ENCODE measurements around the gene CDHR2.

Gene CDHR2

DNA sequence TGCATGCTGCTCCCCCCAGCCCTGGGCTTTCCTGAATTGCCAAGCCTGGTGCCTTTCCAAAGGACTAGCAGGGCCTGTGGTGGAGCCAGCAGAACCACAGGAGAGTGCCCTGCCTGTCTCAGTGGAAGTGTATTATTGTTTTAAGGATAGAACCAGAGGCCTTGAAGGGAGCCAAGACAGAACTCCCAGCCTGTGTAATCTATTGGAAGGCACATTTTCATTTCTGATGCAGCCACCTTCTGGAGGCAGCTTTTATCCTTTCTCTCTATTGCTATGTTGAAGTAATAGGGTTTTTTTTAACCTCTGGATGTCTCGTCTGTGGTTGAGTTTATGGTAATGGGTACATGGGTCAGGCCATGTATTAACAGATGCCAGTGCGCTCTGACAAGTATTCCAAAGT, 41.2 kb upstream of the CDHR2 start:
- Histone ChIP-seq H2BK5ac (ENCODE audit: low read depth, low read length, poor library complexity) (no peak overlapping the region), H3K9me3 (ENCODE audit: insufficient read depth, low read depth, low read length) (no peaks in the 10 kb centered on the region), H3K36me3 (ENCODE audit: control insufficient read depth in 1 of 2, insufficient read depth in 2 of 2, low read length in 2 of 2) (peaks cover 23 to 38% of the 10 kb centered on the region in 2 experiments), H4K12ac (ENCODE audit: low read depth, low read length) (no peak overlapping the region), H3K4me1 (ENCODE audit: control insufficient read depth in 1 of 2, insufficient read depth in 2 of 2, low read length in 2 of 2) (no peaks in the 10 kb centered on the region), H3K79me2 (ENCODE audit: control insufficient read depth, insufficient read depth, low read length, poor library complexity) (no peaks in the 10 kb centered on the region), H3K27me3 (ENCODE audit: insufficient read depth, low read length) (no peaks in the 10 kb centered on the region), H2BK120ac (ENCODE audit: insufficient read depth, low read length, poor library complexity) (no peak overlapping the region), H2AK5ac (ENCODE audit: low read length) (no peak overlapping the region), H3K4ac (ENCODE audit: low read depth, low read length) (no peak overlapping the region), H4K91ac (ENCODE audit: low read depth, low read length) (no peak overlapping the region), H3K14ac (ENCODE audit: low read length) (no peak overlapping the region), H3K79me1 (ENCODE audit: low read length) (no peaks in the 10 kb centered on the region), H3K23ac (ENCODE audit: low read length) (no peak overlapping the region), H3K18ac (ENCODE audit: low read length) (no peak overlapping the region), H2BK12ac (ENCODE audit: low read length) (no peak overlapping the region), H3K4me3 (ENCODE audit: low read depth, low read length) (no peak overlapping the region), H3K9ac (ENCODE audit: low read length) (no peak overlapping the region), H4K8ac (ENCODE audit: low read depth, low read length) (no peak overlapping the region), H3K4me2 (ENCODE audit: low read length) (no peak overlapping the region), H3K27ac (ENCODE audit: low read depth, low read length) (no peak overlapping the region), H2AFZ (ENCODE audit: insufficient read depth, low read length, poor library complexity) (no peak overlapping the region)
- no CpG with 5 or more reads among the region's 2 CpGs for WGBS (ENCODE audit: extremely low coverage, insufficient coverage, insufficient read length)
- no peak for DNase-seq

DNA sequence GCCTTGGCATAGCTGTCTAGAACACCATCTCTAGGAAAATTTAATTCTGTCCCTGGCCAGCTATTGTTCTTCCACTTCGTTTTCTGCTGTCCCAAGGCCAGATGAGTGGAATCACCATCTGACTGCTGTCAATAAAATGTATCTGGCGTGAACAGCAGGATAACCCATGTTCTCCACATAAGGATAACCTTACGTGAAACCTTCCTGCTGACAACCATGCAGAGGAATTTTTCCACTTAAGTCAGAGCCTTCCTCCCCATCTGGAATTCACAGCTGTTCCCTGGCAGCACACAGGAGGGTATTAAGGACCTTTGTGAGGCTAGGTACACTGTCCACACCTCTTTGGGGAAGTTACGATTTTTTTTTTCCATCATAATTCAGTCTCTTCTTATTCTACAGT, 40.5 kb upstream of the CDHR2 start:
- H3K9me3 ChIP-seq (ENCODE audit: insufficient read depth, low read depth, low read length), result no peaks in the 10 kb centered on the region
- no peak overlapping the region for H2AK5ac ChIP-seq (ENCODE audit: low read length)
- no peak overlapping the region for H3K4me3 ChIP-seq (ENCODE audit: low read depth, low read length)
- H3K23ac ChIP-seq (ENCODE audit: low read length), result no peak overlapping the region
- H4K12ac ChIP-seq (ENCODE audit: low read depth, low read length), result no peak overlapping the region
- H3K9ac ChIP-seq (ENCODE audit: low read length), result no peak overlapping the region
- no peak overlapping the region for H3K4ac ChIP-seq (ENCODE audit: low read depth, low read length)
- no peak overlapping the region for H2BK12ac ChIP-seq (ENCODE audit: low read length)
- H3K18ac ChIP-seq (ENCODE audit: low read length), result no peak overlapping the region
- H3K79me1 ChIP-seq (ENCODE audit: low read length), result no peaks in the 10 kb centered on the region
- H3K36me3 ChIP-seq (ENCODE audit: control insufficient read depth in 1 of 2, insufficient read depth in 2 of 2, low read length in 2 of 2), result peaks cover 20 to 38% of the 10 kb centered on the region in 2 experiments
- H2BK5ac ChIP-seq (ENCODE audit: low read depth, low read length, poor library complexity), result no peak overlapping the region
- H3K79me2 ChIP-seq (ENCODE audit: control insufficient read depth, insufficient read depth, low read length, poor library complexity), result no peaks in the 10 kb centered on the region
- no peak for DNase-seq
- no peaks in the 10 kb centered on the region for H3K4me1 ChIP-seq (ENCODE audit: control insufficient read depth in 1 of 2, insufficient read depth in 2 of 2, low read length in 2 of 2)
- no peak overlapping the region for H3K4me2 ChIP-seq (ENCODE audit: low read length)
- H2AFZ ChIP-seq (ENCODE audit: insufficient read depth, low read length, poor library complexity), result no peak overlapping the region
- no peaks in the 10 kb centered on the region for H3K27me3 ChIP-seq (ENCODE audit: insufficient read depth, low read length)
- H4K91ac ChIP-seq (ENCODE audit: low read depth, low read length), result no peak overlapping the region
- H3K27ac ChIP-seq (ENCODE audit: low read depth, low read length), result no peak overlapping the region
- no peak overlapping the region for H2BK120ac ChIP-seq (ENCODE audit: insufficient read depth, low read length, poor library complexity)
- no CpG with 5 or more reads among the region's 4 CpGs for WGBS (ENCODE audit: extremely low coverage, insufficient coverage, insufficient read length)
- H4K8ac ChIP-seq (ENCODE audit: low read depth, low read length), result no peak overlapping the region
- H3K14ac ChIP-seq (ENCODE audit: low read length), result no peak overlapping the region

GRCh38 chr5:176513788-176514187, 35.4 kb upstream of the CDHR2 start:
- H3K9ac ChIP-seq (ENCODE audit: low read length), result no peak overlapping the region
- H3K4me3 ChIP-seq (ENCODE audit: low read depth, low read length), result no peak overlapping the region

GRCh38 chr5:176514244-176514950, 34.7 kb upstream of the CDHR2 start:
- no peak overlapping the region for H4K91ac ChIP-seq (ENCODE audit: low read depth, low read length)
- no peak overlapping the region for H2BK5ac ChIP-seq (ENCODE audit: low read depth, low read length, poor library complexity)
- no peak overlapping the region for H2BK12ac ChIP-seq (ENCODE audit: low read length)
- no CpG with 5 or more reads among the region's 11 CpGs for WGBS (ENCODE audit: extremely low coverage, insufficient coverage, insufficient read length)
- H3K36me3 ChIP-seq (ENCODE audit: control insufficient read depth in 1 of 2, insufficient read depth in 2 of 2, low read length in 2 of 2), result peaks cover 0 to under 1% of the 10 kb centered on the region in 2 experiments
- no peak overlapping the region for H3K27ac ChIP-seq (ENCODE audit: low read depth, low read length)
- no peaks in the 10 kb centered on the region for H3K79me2 ChIP-seq (ENCODE audit: control insufficient read depth, insufficient read depth, low read length, poor library complexity)
- no peak overlapping the region for H3K23ac ChIP-seq (ENCODE audit: low read length)
- no peaks in the 10 kb centered on the region for H3K9me3 ChIP-seq (ENCODE audit: insufficient read depth, low read depth, low read length)
- H3K14ac ChIP-seq (ENCODE audit: low read length), result no peak overlapping the region
- no peak overlapping the region for H2AK5ac ChIP-seq (ENCODE audit: low read length)
- no peak overlapping the region for H3K4me2 ChIP-seq (ENCODE audit: low read length)
- DNase-seq, result peak in 1 of 2 donors; percentile 50
- no peaks in the 10 kb centered on the region for H3K27me3 ChIP-seq (ENCODE audit: insufficient read depth, low read length)
- no peak overlapping the region for H4K12ac ChIP-seq (ENCODE audit: low read depth, low read length)
- no peak overlapping the region for H3K18ac ChIP-seq (ENCODE audit: low read length)
- no peak overlapping the region for H4K8ac ChIP-seq (ENCODE audit: low read depth, low read length)
- H3K9ac ChIP-seq (ENCODE audit: low read length), result no peak overlapping the region
- H2BK120ac ChIP-seq (ENCODE audit: insufficient read depth, low read length, poor library complexity), result no peak overlapping the region
- H3K4me3 ChIP-seq (ENCODE audit: low read depth, low read length), result no peak overlapping the region
- H3K79me1 ChIP-seq (ENCODE audit: low read length), result peaks cover 2% of the 10 kb centered on the region
- H2AFZ ChIP-seq (ENCODE audit: insufficient read depth, low read length, poor library complexity), result no peak overlapping the region
- H3K4ac ChIP-seq (ENCODE audit: low read depth, low read length), result no peak overlapping the region
- H3K4me1 ChIP-seq (ENCODE audit: control insufficient read depth in 1 of 2, insufficient read depth in 2 of 2, low read length in 2 of 2), result peaks cover 0 to 1% of the 10 kb centered on the region in 2 experiments

More at GRCh38 chr5:176513788-176514187, 35.4 kb upstream of the CDHR2 start:
- WGBS (ENCODE audit: extremely low coverage, insufficient coverage, insufficient read length), result no CpG with 5 or more reads among the region's 12 CpGs
- Histone ChIP-seq H2AK5ac (ENCODE audit: low read length) (no peak overlapping the region), H3K14ac (ENCODE audit: low read length) (no peak overlapping the region), H4K91ac (ENCODE audit: low read depth, low read length) (no peak overlapping the region), H3K27ac (ENCODE audit: low read depth, low read length) (no peak overlapping the region), H3K4ac (ENCODE audit: low read depth, low read length) (no peak overlapping the region), H3K79me1 (ENCODE audit: low read length) (peaks cover 2% of the 10 kb centered on the region), H3K9me3 (ENCODE audit: insufficient read depth, low read depth, low read length) (no peaks in the 10 kb centered on the region), H4K12ac (ENCODE audit: low read depth, low read length) (no peak overlapping the region), H2AFZ (ENCODE audit: insufficient read depth, low read length, poor library complexity) (no peak overlapping the region), H3K18ac (ENCODE audit: low read length) (no peak overlapping the region), H2BK120ac (ENCODE audit: insufficient read depth, low read length, poor library complexity) (no peak overlapping the region), H3K36me3 (ENCODE audit: control insufficient read depth in 1 of 2, insufficient read depth in 2 of 2, low read length in 2 of 2) (peaks cover 2 to 6% of the 10 kb centered on the region in 2 experiments), H3K23ac (ENCODE audit: low read length) (no peak overlapping the region), H3K79me2 (ENCODE audit: control insufficient read depth, insufficient read depth, low read length, poor library complexity) (no peaks in the 10 kb centered on the region), H3K4me1 (ENCODE audit: control insufficient read depth in 1 of 2, insufficient read depth in 2 of 2, low read length in 2 of 2) (peaks cover 0 to 1% of the 10 kb centered on the region in 2 experiments), H2BK12ac (ENCODE audit: low read length) (no peak overlapping the region), H3K27me3 (ENCODE audit: insufficient read depth, low read length) (no peaks in the 10 kb centered on the region), H2BK5ac (ENCODE audit: low read depth, low read length, poor library complexity) (no peak overlapping the region), H4K8ac (ENCODE audit: low read depth, low read length) (no peak overlapping the region), H3K4me2 (ENCODE audit: low read length) (no peak overlapping the region)
- no peak for DNase-seq
